HFF-Myc (cell line): ENCODE measurements around the gene AP3D1.

Source experiments
- DNase-seq: peaks from one replicate; pipeline ENCODE4 v3.0.0-alpha.2; 2011; ENCODE audit warnings: low read depth; ENCODE audit errors: extremely low read depth
- H3K4me3 ChIP-seq: replicated peaks from 2 replicates; pipeline ENCODE4 v1.5.1; 2011; ENCODE audit warnings: low read depth, mild to moderate bottlenecking, control low read depth, low read length
- TF ChIP-seq, protein P1 (sequence below): IDR thresholded peaks from 2 replicates; pipeline ENCODE4 v1.5.1; 2012; ENCODE audit warnings: mild to moderate bottlenecking, low read depth, low read length, control low read depth; ENCODE audit errors: missing control alignments

The AP3D1 gene

DNA sequence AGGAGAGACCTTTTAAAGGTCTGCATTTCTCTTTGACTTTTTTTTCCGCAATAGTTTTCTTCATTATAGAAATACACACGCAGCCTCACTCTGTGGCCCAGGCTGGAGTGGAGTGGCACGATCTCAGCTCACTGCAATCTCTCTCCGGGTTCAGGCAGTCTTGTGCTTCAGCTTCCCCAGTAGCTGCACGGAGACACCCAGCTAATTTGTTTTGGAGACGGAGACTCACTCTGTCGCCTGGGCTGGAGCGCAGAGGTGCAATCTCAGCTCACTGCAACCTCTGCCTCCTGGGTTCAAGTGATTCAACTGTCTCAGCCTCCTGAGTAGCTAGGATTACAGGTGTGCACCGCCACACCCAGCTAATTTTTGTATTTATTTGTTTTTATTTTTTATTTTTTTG is 88.6 kb downstream of the AP3D1 start:
- no peak overlapping the region for H3K4me3 ChIP-seq
- TF ChIP-seq, protein P1, sequence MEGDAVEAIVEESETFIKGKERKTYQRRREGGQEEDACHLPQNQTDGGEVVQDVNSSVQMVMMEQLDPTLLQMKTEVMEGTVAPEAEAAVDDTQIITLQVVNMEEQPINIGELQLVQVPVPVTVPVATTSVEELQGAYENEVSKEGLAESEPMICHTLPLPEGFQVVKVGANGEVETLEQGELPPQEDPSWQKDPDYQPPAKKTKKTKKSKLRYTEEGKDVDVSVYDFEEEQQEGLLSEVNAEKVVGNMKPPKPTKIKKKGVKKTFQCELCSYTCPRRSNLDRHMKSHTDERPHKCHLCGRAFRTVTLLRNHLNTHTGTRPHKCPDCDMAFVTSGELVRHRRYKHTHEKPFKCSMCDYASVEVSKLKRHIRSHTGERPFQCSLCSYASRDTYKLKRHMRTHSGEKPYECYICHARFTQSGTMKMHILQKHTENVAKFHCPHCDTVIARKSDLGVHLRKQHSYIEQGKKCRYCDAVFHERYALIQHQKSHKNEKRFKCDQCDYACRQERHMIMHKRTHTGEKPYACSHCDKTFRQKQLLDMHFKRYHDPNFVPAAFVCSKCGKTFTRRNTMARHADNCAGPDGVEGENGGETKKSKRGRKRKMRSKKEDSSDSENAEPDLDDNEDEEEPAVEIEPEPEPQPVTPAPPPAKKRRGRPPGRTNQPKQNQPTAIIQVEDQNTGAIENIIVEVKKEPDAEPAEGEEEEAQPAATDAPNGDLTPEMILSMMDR, result no peak
- DNase-seq, result no peak

DNA sequence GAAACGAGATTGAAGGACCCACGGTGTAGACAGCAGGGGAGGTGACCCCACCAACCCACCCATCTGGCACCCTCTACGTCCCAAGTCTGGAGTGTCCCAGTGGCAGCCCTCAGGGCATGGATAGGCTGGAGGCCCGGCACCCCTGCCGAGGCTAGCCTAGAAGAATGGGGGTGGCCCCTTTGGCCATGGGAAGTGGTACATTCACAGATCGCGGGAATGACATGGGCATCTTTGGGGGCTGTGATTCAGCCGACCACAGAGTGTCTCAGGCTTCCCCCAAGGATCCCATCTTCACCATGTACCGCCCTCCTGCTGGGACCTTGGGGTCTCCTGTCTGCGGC is 89.0 kb downstream of the AP3D1 start:
- no peak for DNase-seq
- H3K4me3 ChIP-seq, result peak overlapping the region; percentile 52
- TF ChIP-seq, protein P1, result no peak

DNA sequence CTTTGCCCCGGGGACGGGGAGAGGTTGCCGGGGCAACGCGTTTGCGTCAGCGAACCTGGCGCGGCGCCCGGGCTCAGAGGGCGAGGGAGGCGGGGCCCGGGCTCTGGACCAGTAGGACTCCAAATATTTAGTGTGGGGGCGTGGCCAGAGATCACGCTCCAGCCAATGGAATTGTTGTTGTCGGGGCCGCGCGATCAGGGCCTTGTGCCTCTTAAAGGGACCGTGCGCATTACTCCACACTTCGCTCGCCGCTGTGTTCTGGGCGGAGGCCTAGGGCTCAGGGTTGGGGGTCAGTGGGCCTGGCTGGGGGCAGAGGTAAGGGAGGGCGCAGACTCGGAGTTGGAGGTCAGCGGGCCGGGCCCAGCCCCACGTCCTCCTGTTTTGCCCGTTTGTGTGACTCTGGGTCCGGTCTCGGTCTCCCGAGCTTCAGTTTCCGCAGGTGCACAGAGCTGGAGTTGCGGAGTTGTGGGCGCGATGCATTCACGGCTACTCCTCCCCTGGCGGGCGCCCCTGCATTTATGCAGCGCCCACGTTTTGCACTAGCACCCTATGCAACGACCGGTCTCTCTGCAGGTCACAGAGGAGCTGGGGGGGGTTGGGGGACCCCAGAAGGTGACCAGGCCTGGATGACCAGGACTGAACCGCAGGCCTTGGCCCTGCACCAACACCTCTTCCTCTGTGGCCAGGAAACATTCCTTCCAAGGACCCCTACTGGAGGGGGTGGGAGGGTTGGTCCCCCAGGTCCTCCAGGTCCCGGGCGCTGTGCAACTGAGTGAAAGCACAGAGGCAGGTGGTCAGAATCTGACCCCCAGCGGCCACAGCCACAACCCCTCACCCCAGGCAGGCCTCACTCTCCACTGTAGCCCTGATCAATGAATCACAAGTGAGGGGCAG is 89.6 kb downstream of the AP3D1 start:
- TF ChIP-seq, protein P1, result no peak
- DNase-seq, result peak; percentile 93
- H3K4me3 ChIP-seq, result peak overlapping the region; percentile 52

DNA sequence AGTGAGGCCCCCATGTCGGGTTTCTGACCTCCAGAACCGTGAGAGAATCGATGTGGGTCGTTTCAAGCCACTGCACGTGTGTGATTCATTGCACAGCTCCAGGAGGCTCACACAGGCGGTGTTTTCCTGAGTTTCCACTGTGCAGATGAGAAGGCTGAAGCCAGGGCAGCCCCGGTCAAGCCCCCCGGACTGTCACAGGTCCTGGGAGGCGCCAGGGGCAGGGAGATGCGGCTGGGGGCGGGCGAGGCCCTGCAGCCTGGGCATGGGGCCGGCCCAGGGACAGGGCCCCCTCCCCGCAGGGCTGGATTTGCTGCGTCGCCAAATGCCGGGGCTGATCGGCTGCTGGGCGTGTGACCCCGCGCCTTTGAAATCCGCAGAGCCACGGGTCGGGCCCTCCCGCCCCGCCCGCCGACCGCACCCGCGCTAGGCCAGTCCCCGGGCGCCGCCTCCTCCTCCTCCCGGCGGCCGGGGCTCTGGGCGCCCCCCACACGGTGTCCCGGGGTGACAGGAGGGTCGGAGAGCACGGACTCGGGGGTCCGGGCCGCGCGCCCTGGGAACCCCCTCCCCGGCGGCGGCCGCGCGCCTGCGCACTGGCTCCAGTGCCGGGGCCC is 90.4 kb downstream of the AP3D1 start:
- TF ChIP-seq, protein P1, result no peak
- H3K4me3 ChIP-seq, result peak overlapping the region; percentile 52
- DNase-seq, result no peak

DNA sequence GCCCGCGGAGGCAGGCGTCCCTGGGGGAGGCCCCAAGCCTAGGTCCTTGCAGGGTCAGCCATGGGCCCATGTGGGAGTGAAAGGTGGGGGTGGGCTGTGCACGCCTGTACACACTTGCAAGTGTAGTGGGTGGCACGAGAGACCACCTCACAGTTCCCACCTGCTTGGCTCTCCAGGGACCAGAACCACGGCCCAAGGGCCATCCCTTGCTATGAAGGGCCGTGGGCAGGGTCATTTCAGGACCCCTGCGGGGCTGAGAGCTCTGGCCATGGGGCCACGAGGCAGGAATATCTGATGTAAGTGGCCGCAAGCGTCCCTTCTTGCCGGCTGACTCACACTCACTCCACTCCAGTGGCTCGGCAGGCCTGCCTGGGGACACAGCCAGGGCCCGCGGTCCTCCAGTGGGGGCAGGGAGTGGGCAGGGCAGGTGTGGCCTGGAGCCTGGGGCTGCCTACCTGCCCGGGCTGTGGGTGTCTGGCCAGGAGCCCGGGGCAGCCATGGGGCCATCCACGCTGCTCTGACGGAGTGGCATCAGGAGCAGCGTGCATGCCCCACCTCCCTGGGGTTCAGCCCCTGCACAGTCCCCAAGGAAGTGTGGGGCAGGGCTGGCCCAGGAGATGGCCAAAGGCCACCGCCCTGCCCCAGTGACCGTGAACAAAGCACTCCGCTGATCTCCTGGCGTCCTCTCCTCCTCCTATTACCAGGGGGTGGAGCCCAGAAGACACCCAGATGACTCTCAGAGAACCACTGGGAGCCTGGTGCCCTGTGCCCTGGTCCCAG is 91.8 kb downstream of the AP3D1 start:
- no peak overlapping the region for H3K4me3 ChIP-seq
- DNase-seq, result no peak

DNA sequence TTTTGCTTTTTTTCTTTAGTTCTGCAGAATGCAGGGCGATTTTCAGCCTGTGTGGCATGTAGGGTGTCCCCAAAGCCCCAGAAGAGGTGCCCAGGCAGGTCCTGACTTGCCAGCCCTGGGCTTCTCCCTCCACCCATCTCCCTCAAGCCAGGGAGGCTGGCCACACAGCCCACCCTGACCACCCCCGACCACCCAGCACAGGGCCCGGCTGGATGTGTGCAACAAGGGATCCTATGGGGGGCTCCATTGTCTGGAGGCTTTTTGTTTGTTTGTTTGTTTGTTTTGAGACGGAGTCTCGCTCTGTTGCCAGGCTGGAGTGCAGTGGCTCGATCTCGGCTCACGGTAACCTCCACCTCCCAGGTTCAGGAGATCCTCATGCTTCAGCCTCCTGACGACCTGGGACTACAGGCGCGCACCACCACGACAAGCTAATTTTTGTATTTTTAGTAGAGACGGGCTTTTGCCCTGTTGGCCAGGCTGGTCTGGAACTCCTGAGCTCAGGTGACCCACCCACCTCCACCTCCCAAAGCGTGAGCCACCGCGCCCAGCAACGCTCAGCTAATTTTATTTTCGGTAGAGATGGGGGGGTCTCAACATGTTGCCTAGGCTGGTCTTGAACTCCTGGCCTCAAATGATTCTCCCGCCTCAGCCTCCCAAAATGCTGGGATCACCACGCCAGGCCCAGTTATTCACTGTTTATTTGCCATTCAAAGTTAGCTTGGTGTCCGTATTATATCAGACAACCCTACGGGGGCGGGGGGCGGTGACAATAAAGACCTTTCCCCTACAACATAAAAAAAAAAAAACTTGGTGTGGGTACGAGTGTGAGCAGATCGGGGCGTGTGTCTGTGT is 92.6 kb downstream of the AP3D1 start:
- DNase-seq, result no peak
- H3K4me3 ChIP-seq, result no peak overlapping the region
- TF ChIP-seq, protein P1, result no peak

More for the DNA sequence above, 91.8 kb downstream of the AP3D1 start:
- TF ChIP-seq, protein P1, result no peak
